Common myeloid progenitor, CD34-positive (primary cell): ENCODE results near the gene TBC1D30.

Source experiments
- CTCF ChIA-PET: fragments of 350-600 bp; sonication (Branson Sonifier 250); formaldehyde crosslinking; loops from one replicate; lab custom pipeline; 2021; ENCODE audit warnings: antibody characterized with exemption; lab: Charles Lee
- POLR2A ChIA-PET: fragments of 350-600 bp; sonication (Branson Sonifier 250); formaldehyde crosslinking; loops from one replicate; lab custom pipeline; 2021; ENCODE audit warnings: antibody characterized with exemption; lab: Charles Lee
- DNase-seq, 3 donors: peaks; one replicate each; pipeline versions ENCODE4 v3.0.0 to v3.0.0-alpha.2; 2013
- H3K27ac ChIP-seq, 2 experiments: 1 replicate in 1 of 2; 2 replicates in 1 of 2; pipeline ENCODE4 v1.7.0; 2013; ENCODE audit warnings: inconsistent platforms in 2 of 2, low read length in 2 of 2, mild to moderate bottlenecking in 2 of 2, low read depth in 1 of 2, moderate library complexity in 1 of 2; ENCODE audit not compliant: severe bottlenecking in 2 of 2, insufficient read depth in 1 of 2, poor library complexity in 1 of 2
- H3K27me3 ChIP-seq, 5 experiments: replicated peaks in 2 of 5; 1 replicate in 3 of 5; 2 replicates in 2 of 5; pipeline versions ENCODE4 v1.6.1 to v1.7.0; 2013; ENCODE audit warnings: low read length in 4 of 5, mild to moderate bottlenecking in 2 of 5, moderate library complexity in 2 of 5, inconsistent platforms in 1 of 5; ENCODE audit not compliant: insufficient read depth in 5 of 5, control insufficient read depth in 4 of 5
- H3K36me3 ChIP-seq, 4 experiments: 1 replicate in 2 of 4; 2 replicates in 2 of 4; pipeline versions ENCODE4 v1.6.1 to v1.7.0; 2013; ENCODE audit warnings: low read length in 3 of 4, control low read depth in 1 of 4, mild to moderate bottlenecking in 1 of 4; ENCODE audit not compliant: control insufficient read depth in 4 of 4, insufficient read depth in 4 of 4
- H3K4me1 ChIP-seq, 4 experiments: 1 replicate in 3 of 4; 2 replicates in 1 of 4; pipeline versions ENCODE4 v1.6.1 to v1.7.1; 2013; ENCODE audit warnings: low read length in 3 of 4, mild to moderate bottlenecking in 3 of 4, control low read depth in 1 of 4, inconsistent platforms in 1 of 4, moderate library complexity in 1 of 4; ENCODE audit not compliant: control insufficient read depth in 4 of 4, insufficient read depth in 4 of 4; ENCODE audit errors: control extremely low read depth in 1 of 4
- H3K4me3 ChIP-seq, 7 experiments: 1 replicate in 4 of 7; 2 replicates in 3 of 7; pipeline versions ENCODE4 v1.5.1 to v1.7.0; 2013; ENCODE audit warnings: mild to moderate bottlenecking in 7 of 7, low read length in 6 of 7, moderate library complexity in 6 of 7, inconsistent platforms in 2 of 7, low read depth in 2 of 7, control low read depth in 1 of 7; ENCODE audit not compliant: insufficient read depth in 4 of 7, control insufficient read depth in 1 of 7; ENCODE audit errors: extremely low read depth in 1 of 7
- H3K9me3 ChIP-seq, 5 experiments: 1 replicate in 4 of 5; 2 replicates in 1 of 5; pipeline versions ENCODE4 v1.6.1 to v1.7.1; 2013; ENCODE audit warnings: low read length in 4 of 5, mild to moderate bottlenecking in 2 of 5, inconsistent platforms in 1 of 5, low read depth in 1 of 5, moderate library complexity in 1 of 5; ENCODE audit not compliant: control insufficient read depth in 4 of 5, insufficient read depth in 2 of 5; ENCODE audit errors: control extremely low read depth in 1 of 5
- WGBS: methylation state at CpG from one replicate; pipeline ENCODE4 v1.1.5; 2013; ENCODE audit not compliant: insufficient coverage; 5-methylcytosine and 5-hydroxymethylcytosine counted together

The TBC1D30 gene

GRCh38 chr12:64793610-64794009, 30.8 kb upstream of the TBC1D30 start:
- H3K4me3 ChIP-seq = no peak overlapping the region
- no peaks in the 10 kb centered on the region for H3K9me3 ChIP-seq
- no peaks in the 10 kb centered on the region for H3K36me3 ChIP-seq
- ChIA-PET POLR2A (no interaction called here), CTCF (interaction anchor here (1.4 to 1.5 kb wide), 2 partner anchors 17 to 308 kb away, joined by 3 read pairs; no protein-coding TSS in a partner anchor)
- DNase-seq = no peak
- no peaks in the 10 kb centered on the region for H3K4me1 ChIP-seq
- H3K27ac ChIP-seq = no peak overlapping the region
- WGBS = 100% methylated on average over 3 of the region's 3 CpGs
- H3K27me3 ChIP-seq = no peaks in the 10 kb centered on the region

GRCh38 chr12:64794305-64794704, 30.1 kb upstream of the TBC1D30 start:
- Histone ChIP-seq H3K4me3 (no peak overlapping the region), H3K27me3 (no peaks in the 10 kb centered on the region), H3K4me1 (no peaks in the 10 kb centered on the region), H3K36me3 (no peaks in the 10 kb centered on the region), H3K27ac (no peak overlapping the region), H3K9me3 (no peaks in the 10 kb centered on the region)
- CTCF ChIA-PET = interaction anchor here (1.1 to 5.0 kb wide), 4 partner anchors 8 to 307 kb away, joined by 3 to 24 read pairs (median 3); no protein-coding TSS in a partner anchor
- POLR2A ChIA-PET = no interaction called here
- DNase-seq = no peak
- WGBS = 100% methylated on average over 1 of the region's 3 CpGs

DNA sequence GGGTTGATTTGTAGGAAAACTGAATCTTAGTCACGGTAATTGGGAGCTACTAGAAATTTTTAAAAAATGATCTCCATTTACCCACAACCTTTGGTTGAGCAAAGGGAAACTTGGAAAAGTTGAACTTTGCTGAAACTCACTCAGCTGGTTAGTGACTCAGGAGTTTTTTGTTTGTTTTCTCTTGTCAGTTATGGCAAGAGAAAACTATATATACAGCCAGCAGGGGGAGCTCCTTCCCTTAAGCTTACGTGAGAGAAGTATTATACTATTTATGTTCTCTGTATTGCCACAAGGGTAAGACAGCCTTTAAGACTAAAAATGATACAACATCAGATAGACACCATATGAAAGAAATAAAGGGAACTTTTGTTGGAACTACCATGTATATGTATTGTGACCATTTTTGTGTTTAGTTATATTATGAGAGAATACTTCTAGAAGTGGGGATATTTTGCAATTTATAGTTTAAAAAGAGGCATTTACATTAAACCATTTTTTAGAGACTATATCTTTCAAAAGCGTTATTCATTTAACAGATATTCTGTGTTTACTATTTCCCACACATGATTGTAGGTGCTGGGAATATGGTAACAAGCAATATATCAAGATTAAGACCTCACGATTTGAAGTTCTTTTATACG, 28.1 kb upstream of the TBC1D30 start:
- ChIA-PET POLR2A (no interaction called here), CTCF (interaction anchor here (0.6 to 5.0 kb wide), 12 partner anchors 10 to 505 kb away, joined by 3 to 24 read pairs (median 4); no protein-coding TSS in a partner anchor)
- H3K36me3 ChIP-seq = no peaks in the 10 kb centered on the region
- 40% methylated on average over 1 of the region's 5 CpGs for WGBS
- no peaks in the 10 kb centered on the region for H3K4me1 ChIP-seq
- no peak overlapping the region for H3K27ac ChIP-seq
- no peak overlapping the region for H3K4me3 ChIP-seq
- DNase-seq = peak; percentile 91 to 96 (median 95)
- no peaks in the 10 kb centered on the region for H3K9me3 ChIP-seq
- H3K27me3 ChIP-seq = peaks cover 0 to 6% (median 0%) of the 10 kb centered on the region in 5 experiments

GRCh38 chr12:64797156-64797555, 27.3 kb upstream of the TBC1D30 start:
- Histone ChIP-seq H3K27ac (no peak overlapping the region), H3K9me3 (no peaks in the 10 kb centered on the region), H3K4me1 (no peaks in the 10 kb centered on the region), H3K27me3 (peaks cover 0 to 6% (median 0%) of the 10 kb centered on the region in 5 experiments), H3K4me3 (no peak overlapping the region), H3K36me3 (no peaks in the 10 kb centered on the region)
- CTCF ChIA-PET = interaction anchor here (0.7 to 5.0 kb wide), 7 partner anchors 11 to 504 kb away, joined by 3 to 24 read pairs (median 4); no protein-coding TSS in a partner anchor
- no peak for DNase-seq
- 100% methylated on average over 1 of the region's 1 CpG for WGBS
- POLR2A ChIA-PET = no interaction called here

DNA sequence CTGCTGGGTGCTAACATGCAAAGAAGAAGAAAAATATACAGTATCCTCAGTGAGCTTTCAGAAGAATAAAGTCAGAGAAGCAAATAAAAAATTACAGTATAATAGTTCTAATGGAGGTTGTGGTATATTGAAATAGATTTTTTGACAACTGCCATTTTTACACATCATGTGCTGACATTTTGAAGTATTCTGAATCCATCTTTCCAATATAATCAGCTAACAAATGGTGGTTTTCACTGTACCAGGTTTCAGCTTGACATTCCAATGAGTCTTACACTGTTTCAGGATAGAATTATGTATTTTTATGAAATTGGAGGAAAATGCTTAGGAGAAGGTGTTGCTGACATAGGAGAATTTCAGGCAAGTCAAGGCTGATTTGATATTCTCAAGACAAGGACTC, 26.3 kb upstream of the TBC1D30 start:
- Histone ChIP-seq H3K27me3 (peaks cover 0 to 6% (median 0%) of the 10 kb centered on the region in 5 experiments), H3K4me1 (no peaks in the 10 kb centered on the region), H3K27ac (no peak overlapping the region), H3K9me3 (no peaks in the 10 kb centered on the region), H3K36me3 (no peaks in the 10 kb centered on the region), H3K4me3 (no peak overlapping the region)
- ChIA-PET CTCF (interaction anchor here (1.1 to 5.0 kb wide), 4 partner anchors 12 to 310 kb away, joined by 3 to 24 read pairs (median 4); no protein-coding TSS in a partner anchor), POLR2A (interaction anchor here (1.0 kb wide), 1 partner anchor 16 kb away, joined by 3 read pairs; no protein-coding TSS in a partner anchor)
- DNase-seq = no peak

GRCh38 chr12:64800640-64801039, 23.8 kb upstream of the TBC1D30 start:
- Histone ChIP-seq H3K4me3 (no peak overlapping the region), H3K27ac (no peak overlapping the region), H3K27me3 (peaks cover 0 to 6% (median 0%) of the 10 kb centered on the region in 5 experiments), H3K9me3 (no peaks in the 10 kb centered on the region), H3K36me3 (no peaks in the 10 kb centered on the region), H3K4me1 (no peaks in the 10 kb centered on the region)
- 94% methylated on average over 2 of the region's 5 CpGs for WGBS
- POLR2A ChIA-PET = no interaction called here
- CTCF ChIA-PET = interaction anchor here (1.3 to 2.8 kb wide), 2 partner anchors 16 to 19 kb away, joined by 5 to 23 read pairs; no protein-coding TSS in a partner anchor
- no peak for DNase-seq

DNA sequence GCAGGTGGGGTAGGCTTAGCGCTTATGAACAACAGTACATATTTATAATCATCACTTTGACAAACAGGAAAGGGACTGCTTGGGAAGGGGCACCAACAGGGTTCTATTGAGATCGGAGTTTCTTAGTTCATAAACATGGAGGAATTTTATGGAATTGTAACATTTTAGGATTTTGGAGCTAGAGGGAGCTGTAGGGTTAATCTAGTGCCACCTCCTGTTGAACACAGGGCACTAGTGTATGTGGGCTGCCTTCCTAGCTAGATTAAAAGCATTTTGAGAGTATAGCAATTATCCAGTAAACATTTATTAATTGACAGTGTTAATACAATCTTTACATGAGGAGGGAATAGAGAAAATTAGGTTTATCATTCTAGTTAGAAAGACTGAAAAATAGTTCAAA, 23.1 kb upstream of the TBC1D30 start:
- Histone ChIP-seq H3K9me3 (no peaks in the 10 kb centered on the region), H3K4me3 (no peak overlapping the region), H3K27me3 (peaks cover 0 to 6% (median 0%) of the 10 kb centered on the region in 5 experiments), H3K4me1 (no peaks in the 10 kb centered on the region), H3K27ac (no peak overlapping the region), H3K36me3 (no peaks in the 10 kb centered on the region)
- WGBS = 71% methylated on average over 1 of the region's 2 CpGs
- ChIA-PET POLR2A (no interaction called here), CTCF (interaction anchor here (0.8 to 2.8 kb wide), 13 partner anchors 9 to 430 kb away, joined by 3 to 23 read pairs (median 4); no protein-coding TSS in a partner anchor)
- DNase-seq = no peak
